Endothelial cell of hepatic sinusoid (primary cell): ENCODE data around the gene OR10V1.

ENCODE experiments used
- in situ Hi-C: cut with HindIII; loops from 2 replicates; pipeline ENCODE4 v1.10.0; 2017; ENCODE audit warnings: low sequenced_read_pairs

The OR10V1 gene, protein sequence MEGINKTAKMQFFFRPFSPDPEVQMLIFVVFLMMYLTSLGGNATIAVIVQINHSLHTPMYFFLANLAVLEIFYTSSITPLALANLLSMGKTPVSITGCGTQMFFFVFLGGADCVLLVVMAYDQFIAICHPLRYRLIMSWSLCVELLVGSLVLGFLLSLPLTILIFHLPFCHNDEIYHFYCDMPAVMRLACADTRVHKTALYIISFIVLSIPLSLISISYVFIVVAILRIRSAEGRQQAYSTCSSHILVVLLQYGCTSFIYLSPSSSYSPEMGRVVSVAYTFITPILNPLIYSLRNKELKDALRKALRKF

DNA sequence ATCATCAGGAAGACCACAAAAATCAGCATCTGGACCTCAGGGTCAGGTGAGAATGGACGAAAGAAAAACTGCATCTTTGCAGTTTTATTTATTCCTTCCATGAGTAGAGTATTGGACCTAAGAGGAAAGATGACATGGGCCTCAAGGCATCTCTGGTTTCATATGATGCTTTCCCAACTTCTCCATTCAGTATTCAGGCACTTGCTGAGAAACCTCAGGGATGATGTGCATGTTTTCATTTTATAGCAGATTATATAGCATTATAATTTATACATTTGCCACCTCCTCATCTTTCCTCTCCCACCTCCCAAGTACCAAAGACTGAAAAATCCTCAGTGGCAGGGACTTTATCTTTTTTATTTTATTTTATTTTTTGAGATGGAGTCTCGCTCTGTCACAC lies at the start of gene OR10V1:
OR10V1 (minus strand) TSS at position 101 of the 400 bp plus-strand sequence; CDS start at position 101, 0 bp downstream.
- in situ Hi-C loops: no loop called here

DNA sequence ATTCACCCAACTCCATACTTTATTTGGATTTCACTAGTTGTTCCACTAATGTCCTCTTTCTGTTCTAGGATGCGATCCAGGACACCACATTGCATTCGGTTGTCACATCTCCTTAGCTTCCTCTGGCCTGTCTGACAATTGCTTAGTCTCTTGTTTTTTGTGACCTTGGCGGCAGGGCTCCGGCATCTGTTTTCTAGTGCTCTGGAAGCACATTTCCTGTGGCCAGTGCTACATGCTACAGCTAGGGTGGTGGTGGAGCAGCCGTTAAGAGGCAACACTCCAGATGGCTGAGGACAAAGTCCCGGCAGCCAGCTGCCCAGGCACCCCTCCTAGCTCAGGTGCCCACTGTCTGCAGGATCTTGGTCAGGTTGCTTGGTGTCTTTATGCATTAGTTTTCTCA lies 48.3 kb upstream of the OR10V1 start:
- in situ Hi-C loops: no loop called here

DNA sequence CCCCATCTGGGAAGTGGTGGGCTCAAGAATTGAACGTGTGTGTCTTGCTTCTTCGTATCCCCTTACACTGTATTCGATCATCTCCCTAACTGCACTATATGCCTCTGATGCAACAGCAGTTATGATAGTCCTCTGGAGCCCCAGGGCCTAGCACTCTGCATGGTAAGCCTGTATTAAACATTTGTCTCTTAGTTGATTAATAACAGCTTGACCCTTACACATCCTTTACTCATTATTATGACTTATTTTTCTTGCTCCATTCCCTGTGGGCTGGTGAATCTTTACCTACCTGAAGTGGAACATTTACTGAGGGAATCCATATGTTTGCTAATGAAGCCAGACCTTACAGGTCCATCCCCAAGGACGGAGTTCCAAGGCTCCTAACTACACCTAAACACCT lies 47.1 kb upstream of the OR10V1 start:
- in situ Hi-C loops: no loop called here

DNA sequence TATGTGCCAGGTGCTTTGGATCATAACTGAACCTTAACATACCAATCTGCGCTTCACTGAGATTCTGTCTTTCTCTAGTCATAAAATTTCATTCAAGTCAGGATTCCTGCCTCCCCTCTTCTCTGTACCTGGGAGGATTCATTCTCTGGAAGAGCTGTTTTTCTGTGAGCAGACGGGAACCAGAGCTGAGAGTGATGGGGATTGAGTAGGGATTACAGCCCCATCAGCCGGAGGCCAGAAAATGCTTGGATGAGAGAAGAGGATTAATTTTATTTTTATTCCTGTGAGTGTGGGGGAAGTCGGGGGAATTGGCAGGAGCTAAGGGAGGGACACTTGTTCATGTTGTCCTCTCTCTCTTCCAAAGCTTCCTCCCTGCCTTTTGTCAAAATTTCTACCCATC lies 46.3 kb upstream of the OR10V1 start:
- in situ Hi-C loops: no loop called here

DNA sequence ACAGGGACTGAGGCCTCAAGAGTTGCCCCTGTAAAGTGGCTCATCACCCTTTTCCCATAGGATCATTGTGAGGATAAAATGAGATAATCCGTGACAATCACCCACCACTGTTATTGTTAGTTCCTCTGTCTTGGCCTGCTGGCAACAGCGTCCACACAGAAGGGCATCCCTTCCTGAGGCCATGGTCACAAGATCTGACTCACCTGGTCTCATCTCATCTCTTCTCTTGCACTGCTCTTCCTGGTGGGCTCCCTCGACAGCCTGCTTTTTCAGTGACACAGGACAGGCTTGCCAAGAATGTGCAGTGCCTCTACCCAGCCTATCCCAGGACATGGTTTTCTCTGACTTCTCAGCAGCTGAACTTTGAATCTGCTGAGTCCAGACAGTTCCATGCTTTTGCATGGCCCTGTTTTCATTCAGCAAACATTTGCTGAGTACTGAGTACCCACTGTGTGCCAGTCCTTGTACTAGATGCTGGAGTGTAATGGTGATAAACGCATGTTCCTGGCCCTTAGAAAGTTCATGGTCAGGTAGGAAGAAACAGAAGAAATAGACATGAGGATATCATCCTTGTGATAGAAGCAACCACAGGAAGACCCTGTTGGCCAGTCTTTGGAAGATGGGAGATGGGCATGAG lies 44.9 kb upstream of the OR10V1 start:
- in situ Hi-C loops: no loop called here

DNA sequence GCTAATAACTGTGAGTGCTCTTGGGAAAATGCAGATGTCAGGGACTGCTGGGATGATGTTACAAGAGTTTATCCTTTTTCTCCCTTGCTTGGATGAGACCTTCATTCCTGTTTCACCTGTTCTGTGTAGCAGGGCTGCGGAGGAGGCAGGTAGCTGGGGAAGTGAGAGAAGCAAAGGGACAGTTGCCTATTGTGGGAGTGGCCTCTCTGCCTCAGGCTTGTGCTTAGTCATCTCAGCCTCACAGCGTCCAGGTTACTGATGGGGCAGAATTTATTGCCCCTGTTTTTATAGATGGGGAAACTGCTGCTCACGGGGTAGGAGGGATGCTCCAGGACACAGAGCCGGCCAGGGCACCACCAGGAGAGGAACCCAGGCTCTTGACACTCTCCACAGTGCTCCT lies 43.2 kb upstream of the OR10V1 start:
- in situ Hi-C loops: no loop called here

DNA sequence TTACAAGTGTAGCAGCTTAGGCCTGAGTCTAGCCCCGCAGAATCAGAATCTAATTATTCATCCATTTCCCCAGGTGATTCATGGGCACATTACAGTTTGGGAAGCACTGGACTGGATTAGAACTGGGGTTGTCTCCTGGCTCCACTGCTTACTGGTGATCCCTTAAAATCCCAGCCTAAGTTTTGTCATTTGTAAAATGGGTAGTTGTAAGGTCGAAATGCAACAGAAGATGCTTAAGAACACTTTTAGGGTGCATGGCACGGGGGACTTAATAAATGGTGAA lies 42.9 kb upstream of the OR10V1 start:
- in situ Hi-C loops: no loop called here

DNA sequence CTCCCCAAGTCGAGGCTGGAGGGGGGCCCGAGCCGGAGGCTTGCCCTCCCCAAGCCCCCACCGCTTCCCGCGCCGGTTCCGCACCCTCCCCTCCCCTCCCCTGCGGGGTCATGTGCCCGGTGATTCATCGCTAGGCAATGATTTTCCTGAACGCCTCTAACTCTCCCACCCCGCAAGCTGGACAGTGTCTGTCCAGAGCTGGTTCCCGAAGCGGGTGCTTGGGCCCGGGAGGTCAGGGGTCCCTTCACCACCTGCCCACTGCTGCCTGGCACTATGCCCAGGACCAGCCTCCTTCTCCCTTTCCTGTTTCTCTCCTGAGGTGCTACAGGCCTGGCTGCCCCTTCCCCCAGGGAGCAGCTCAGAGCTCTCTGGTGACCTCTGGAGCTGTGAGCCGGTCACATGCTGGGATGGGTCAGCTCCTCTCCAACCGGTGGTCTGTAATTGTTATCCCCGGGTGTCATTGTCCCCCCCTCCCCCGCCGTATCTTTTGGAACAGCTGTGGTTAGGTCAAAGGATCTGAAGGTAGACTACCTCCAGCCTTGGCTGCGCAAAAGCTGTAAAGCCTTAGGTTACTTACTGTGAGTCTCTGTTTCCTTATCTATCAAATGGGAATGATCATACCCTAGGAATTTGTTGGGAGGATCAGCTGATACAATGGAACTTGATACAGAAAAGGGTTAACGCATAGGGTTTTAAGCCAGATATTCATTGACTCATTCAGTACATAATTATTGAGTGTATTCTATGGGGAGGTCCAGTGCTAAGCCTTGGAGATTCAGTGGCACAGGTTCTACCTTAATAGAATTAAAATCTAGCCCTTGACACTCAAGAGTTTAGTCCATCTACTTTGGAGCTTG lies 42.3 kb upstream of the OR10V1 start:
- in situ Hi-C loops: no loop called here

DNA sequence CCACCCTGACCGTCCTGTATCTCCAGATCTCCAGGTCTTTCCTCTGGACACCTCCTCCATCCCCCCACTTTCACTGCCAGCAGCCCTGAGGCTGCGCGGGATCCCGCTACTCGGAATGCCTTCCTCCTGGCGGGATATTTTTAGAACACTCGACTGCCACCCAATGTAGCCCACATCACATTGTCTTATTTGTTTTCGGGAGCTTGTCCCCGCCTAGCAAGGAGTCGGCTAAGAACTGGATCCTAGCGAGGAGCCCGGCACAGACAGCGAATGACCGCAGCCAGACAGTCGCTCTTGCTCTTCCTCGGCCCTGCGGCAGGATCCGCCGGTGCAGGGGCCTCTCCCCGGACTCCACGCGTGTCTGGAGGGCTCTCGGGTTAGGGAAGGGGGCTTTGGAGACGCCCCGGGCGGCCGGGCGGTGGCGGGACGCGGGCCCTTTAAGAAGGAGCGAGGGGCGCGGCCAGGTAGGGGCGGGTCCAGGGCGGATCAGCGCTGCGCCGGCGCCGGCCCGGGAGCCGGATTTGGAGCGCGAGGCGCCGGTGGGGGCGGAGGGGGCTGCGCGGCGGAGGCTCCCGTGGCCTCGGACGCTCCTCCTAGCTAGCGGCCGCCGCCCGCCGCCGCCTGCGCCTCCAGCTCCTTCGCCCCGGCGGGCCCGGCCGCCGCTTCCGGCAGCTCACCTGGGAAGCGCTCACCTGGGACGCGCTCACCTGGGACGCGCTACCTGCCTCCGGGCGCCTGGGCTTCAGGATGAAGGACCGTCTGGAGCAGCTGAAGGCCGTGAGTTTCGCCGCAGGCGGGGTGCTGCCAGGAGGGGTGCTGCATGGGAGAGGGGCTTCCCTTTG lies 41.4 kb upstream of the OR10V1 start, which contains the start of gene STX3:
STX3 (plus strand) TSS at position 518 of the 842 bp plus-strand sequence; CDS start at position 748, 230 bp downstream.
- in situ Hi-C loops: no loop called here

DNA sequence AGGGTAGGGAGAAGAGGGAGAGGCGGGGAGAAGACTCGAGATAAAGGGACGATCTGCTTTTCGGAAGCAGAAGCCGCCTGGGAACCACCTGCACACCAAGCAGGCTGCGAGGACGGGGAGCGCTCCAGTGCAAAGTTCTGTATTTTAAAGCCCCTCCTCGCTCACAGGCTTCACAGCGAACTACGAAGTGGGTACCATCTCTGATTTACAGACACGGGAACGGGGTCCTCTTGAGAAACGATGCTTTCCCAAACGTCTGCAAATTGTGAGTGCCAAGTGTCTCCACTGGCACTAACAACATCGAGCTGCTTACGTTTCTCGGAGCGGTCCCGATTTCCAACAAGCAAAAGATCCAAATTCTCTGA lies 40.8 kb upstream of the OR10V1 start:
- in situ Hi-C loops: no loop called here

DNA sequence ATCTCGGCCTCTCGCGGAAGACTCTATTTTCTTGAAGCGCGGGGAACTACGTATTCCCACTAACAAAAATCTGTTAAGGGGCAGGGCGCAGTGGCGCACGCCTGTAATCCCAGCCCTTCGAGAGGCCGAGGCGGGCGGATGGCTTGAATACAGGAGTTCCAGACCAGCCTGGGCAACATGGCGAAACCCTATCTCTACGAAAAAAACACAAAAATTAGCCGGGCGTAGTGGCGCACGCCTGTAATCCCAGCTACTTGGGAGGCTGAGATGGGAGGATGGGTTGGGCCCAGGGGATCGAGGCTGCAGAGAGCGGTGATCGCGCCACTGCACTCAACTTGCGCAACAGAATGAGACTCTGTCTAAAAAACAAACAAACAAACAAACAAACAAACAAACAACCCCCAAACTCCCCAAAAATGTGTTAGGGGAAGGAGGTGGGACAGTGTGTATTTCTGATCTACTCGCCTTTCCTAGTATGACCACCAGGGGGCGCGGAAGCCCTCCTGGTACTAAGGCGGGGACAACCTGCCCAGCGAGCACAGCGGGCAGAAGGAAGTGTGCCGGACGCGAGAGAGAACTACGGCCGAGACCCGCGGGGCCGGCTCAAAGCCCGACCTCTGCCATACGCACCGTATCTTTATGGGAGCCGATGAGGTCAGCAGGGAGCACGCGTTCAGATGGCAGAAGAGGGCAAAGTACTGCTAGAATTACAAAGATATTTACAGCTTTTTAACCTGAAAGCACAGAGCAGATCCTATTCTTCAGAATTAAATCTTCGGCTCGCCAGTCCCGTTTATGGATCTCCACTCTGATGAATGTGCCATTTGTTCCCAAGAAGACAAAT lies 40.2 kb upstream of the OR10V1 start:
- in situ Hi-C loops: no loop called here

DNA sequence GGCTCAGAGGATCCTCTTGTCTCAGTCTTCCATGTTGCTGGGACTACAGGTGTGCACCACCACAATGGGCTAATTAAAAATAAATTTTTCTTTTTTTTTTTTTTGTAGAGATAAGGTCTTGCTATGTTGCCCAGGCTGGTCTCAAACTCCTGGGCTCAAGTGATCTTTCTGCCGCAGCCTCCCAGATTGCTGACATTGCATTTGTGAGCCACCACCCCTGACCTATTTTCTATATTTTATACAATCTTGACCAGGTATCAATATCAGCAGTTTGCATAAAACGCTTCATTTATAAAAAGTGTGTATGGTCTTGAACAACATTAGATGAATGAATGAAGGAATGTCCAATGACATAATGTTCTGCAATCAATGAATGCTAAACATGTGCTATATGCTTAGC lies 32.5 kb upstream of the OR10V1 start:
- in situ Hi-C loops: no loop called here

DNA sequence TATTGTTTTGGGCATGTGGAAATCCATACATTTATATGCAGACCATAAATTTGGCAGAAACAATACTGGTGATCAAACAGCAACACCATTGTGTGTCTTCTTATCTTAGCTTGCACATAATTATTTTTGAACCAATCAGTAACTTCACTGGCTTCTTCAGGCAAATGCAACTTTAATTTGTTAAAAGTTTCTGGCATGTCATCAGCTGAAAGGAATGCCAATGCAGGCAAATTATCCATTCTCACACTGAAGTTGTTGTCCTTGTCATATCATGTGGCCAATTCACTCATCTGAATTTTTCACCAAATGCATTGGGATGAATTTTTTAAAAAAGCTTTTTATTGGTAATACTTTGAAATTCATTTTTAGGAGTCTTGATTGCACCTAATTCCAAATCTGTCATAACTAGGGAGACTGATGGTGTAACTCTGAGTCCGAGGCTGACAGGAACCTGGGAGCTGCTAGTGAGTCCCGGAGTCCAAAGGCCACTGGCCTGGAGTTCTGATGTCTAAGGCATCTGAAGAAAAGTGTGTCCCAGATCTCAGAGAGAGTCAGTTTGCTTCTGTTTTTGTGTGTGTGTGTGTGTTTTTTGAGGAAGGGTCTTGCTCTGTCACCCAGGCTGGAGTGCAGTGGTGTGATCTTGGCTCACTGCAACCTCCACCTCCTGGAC lies 17.4 kb upstream of the OR10V1 start:
- in situ Hi-C loops: no loop called here

DNA sequence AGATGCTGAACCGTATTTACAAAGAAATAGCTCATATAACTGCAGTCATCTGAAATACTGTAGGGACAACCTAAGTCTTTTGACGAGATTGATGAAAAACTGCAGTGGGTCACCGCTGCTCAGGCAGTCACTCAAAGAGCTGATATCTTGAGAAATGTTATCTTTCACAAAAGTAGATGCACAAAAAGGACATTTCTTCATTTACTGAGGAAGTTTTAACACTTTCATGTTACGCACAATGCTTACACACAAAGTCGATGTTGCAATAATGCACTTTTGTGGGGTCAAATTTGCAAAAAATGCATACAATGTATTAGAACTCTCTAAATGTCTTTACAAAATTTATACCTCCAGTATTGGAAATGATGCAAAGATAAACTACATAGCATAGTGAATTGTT lies 16.2 kb upstream of the OR10V1 start:
- in situ Hi-C loops: no loop called here

DNA sequence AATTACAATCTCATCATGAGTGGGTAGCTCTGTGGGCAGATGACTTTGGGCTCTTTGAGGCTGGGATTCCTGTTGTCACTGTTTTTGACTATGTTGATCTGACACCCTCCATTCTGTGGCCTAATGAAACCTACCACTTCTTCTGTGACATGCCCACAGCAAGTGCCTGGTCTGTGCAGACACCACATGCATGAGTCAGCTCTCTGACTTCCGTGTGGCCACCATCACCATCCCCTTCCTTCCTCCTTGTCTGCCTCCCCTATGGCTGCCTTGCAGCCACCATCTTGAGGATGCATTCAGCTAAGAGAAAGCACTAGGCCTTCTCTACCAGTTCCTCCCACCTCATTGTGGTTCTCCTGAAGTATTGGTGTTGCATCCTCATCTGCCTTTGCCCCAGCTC lies 15.3 kb upstream of the OR10V1 start:
- in situ Hi-C loops: no loop called here

DNA sequence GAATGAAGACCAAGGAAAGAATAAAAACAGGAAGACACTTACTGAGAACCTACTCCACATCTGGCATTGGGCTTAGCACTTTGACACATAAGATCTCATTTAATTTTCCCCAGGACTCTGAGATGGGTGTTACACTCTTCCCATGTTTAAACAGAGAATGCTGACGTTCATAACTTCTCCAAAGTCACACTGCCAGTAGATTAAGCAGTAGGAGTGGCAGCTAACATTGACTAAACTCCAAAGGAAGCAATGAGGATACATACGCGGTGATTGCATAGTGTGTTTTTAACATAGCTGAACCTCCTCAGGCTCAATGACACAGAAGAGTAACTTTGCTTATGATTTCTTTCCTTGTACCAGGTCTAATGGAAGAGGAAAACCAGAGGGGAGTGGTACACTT lies 14.5 kb upstream of the OR10V1 start:
- in situ Hi-C loops: no loop called here

DNA sequence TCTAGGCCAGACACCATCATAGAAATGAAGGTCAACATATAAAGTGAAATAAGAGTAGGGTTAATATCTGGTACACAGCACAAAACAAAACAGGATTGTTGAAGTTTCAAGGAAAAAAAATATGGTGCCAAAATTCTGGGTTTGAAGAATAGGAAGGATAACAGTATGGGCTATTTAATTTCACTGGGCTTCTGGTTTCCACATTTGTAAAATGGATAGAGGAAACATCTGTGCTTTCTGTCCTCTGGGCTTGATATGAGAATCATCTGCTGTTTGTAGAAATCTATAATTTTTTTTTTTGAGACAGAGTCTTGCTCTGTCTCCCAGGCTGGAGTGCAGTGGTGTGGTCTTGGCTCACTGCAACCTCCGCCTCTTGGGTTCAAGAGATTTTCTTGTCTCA lies 13.8 kb upstream of the OR10V1 start:
- in situ Hi-C loops: no loop called here

DNA sequence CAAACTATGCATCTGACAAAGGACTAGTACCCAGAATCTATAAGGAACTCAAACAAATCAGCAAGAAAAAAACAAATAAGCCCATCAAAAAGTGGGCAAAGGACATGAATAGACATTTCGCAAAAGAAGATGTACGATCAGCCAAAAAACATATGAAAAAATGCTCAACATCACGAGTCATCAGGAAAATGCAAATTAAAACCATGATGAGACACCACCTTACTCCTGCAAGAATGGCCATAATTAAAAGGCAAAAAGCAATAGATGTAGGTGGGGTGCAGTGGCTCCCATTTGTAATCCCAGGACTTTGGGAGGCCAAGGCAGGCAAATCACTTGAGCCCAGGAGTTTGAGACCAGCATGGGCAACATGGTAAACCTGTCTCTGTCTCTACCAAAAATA lies 10.4 kb upstream of the OR10V1 start:
- in situ Hi-C loops: no loop called here

DNA sequence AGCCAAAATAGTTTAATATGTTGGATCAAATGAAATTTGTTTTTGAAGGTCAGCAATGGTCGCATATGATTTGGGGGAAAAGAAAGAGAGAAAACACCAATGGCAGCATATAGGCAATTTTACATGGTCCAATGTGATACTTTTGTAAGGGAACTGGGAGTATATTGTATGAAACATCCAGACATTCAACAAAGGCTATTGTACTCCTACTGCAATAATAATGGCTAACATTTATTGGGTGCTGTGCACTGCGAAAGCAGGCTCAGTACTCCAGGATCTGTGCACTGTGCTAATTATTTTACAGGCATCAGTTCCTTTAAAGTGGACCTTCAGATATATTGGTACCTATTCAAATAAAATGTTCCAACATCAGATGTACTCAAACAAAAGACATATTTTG lies 5.9 kb upstream of the OR10V1 start:
- in situ Hi-C loops: no loop called here

DNA sequence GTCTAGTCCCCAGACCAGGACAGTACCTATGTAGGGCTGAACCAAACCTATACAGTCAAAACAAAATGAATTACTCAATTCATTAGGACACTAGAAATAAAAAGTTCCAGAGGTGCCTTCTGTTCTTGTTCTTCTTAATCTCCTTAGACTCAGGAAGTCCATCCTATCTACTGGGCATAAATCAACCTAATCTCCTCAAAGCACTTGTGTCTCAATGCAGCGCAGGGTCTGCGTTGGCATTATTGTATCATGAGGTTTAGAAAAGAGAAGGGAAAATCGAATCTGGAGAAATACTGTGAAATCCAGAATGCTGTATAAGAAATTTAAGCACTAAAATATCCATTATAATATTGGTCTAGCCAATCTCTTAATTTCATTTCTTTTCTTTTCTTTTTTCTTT lies 2.4 kb upstream of the OR10V1 start:
- in situ Hi-C loops: no loop called here
